ENCODE measurements around the gene HADH. TPM values are rescaled to one million over a fixed set of nuclear protein-coding genes. Genes with fewer than 3 reads are reported as not detected.
"Not testable (repeated sequence)": the region's sequence is repeated elsewhere in the genome, so short reads cannot be mapped to it uniquely, and the experiment has no call there.

HADH gene
- total RNA-seq, 1 donor from 2014 or later, result 6.3 TPM

DNA sequence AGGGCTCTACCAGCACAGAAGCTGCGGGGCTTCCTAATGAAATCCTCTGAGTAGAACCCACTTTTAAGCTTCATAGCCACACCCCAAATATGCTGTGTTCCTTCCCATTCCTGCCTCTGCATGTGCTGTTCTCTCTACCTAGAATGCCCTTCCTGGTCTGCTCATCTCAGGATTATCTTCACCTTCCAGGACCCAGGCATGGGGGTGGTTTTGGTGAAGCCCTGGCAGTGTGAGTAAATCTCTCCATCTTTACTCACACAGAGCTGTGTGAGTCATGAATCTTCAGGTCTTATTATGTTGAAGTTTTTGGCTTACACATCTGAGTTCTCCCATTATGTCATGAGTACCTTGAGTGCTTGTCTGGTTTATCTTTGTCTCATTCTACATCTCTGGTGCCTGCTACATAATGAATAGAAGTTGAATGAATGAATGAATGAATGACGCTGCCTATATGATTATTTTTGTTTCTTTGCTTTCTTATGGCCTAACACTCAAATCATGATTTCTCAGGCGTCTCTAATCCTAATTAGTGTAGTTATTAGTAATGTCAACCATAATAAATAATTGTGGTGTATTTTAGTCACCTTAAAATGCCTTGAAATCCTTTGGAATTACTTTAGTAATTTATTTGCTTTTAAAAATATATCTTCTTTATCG is 41.9 kb downstream of the HADH start:
- DNase-seq, result no peak

DNA sequence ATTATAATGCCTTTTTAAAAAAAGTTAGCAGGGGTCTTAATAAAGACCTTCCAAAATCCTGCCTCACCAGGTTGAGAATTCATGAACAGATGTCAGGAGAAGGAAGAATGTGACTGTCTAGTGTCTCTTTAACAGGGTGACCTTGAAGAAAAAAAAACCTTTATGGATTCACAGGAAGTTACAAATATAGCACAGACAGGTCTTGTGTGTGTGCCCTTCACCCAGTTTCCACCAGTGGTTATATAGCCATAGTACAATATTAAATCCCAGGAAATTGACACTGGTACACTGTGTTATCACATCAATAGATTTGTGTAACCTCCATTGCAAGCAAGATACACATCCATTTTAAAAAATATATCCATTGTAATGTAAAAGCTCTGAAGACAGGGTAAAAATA is 43.7 kb downstream of the HADH start:
- DNase-seq, result no peak

DNA sequence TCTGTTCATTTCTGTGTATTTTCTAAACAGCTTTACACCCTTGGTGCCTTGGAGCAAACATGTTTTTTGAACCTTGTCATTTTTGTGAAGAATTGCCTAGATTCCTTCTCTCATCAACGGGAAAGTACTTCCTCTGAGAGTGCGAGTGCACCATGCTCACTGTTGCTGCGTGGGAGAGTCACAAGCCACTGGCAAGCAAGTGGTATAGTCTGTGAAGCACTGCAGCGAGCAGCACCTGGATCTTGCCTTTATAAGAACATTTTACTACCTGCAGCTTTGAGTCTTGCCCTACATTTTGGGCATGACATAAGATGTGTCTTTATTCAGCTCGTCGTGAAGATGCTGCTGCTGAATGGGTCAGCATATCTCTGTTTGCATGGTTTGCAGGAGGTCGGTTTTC is 44.9 kb downstream of the HADH start:
- DNase-seq, result no peak

DNA sequence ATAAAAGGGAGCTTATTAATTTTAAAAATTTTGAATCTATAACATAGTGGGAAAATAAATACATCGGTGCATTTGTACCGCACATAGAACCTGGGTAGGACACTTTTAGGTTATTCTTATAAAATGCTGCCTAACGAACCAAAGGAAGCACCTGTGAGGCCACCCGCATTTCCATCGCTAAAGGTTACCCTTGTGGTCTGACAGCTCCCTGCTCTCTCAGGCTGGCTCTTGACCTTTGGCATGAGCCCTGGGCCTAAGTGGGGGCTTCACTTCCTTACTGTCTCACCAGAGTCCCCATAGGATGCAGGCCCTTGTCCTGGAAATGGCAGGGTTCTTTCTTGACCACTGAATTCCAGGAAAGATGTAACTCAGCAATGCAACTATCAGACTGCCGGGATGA is 46.0 kb downstream of the HADH start:
- DNase-seq, result no peak

DNA sequence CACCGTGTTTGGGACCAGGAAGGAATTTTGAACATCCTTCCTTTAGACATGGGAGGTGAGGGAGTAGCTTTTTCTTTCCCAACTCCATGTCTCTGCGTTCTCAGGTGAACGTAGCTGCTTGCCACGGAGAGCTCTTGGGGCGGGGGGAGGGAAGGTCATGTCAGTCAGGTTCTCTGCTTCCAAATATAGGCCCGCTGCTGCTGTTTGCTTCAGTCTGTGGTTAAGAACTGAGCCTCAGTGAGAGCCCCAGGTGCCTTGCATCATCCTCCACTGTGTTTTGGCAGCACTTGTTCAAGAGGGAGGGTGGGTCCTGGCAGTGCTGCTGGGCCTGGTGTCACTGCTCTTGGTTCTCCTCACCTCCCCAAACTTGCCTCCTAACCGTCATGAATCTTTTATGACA is 46.5 kb downstream of the HADH start:
- DNase-seq, result no peak

DNA sequence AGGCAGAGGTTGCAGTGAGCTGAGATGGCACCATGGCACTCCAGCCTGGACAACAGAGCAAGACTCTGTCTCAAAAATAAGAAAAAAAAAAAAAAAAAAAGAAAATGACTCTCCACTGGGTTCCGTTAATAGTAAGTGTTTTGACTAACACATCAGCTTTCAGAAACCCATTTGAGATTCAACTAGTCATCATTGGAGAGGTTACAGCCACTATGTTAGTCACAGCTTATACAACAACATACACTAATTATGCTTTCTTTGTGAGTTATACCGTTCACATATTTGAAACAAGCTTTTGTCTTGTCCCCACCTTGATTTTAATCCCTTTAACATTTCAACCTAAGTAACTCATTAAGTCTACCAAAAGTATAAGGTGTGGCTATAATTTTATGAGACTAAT is 48.2 kb downstream of the HADH start:
- no peak for DNase-seq

DNA sequence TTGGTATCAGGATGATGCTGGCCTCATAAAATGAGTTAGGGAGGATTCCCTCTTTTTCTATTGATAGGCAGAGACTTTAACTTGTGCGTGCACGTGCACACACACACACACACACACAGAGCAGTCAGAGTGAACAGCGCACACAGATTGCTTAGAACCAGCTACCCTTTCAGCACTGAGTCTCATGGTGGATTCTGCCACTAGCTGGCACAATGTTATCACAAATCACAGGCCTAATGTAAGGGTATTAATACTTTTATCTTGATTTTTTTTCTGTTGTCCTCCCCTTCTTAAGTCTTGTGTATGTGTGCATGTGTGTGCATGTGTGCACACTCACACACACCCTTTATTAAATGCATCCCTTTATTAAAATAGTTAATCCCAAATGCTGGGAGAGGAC is 53.2 kb downstream of the HADH start:
- DNase-seq, result no peak

DNA sequence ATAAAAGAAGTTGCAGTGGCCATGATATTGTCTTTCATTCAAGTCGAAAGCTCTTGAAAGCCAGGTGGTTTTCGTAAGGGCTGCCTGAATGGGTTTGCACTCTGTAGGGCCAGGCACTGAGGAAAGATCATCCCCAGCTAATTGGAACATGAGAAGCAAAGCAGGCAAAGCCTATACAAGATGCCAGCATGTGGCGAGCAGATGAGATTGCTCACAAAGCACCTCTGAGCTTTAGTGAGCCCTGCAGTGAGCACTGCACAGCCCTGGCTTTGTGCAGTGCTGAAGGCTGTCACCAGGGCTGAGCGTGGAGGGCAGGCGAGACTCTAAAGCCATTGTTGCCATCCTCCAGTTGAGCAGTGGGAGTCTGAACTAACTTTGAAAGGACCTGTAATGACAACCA is 53.8 kb downstream of the HADH start:
- DNase-seq, result no peak

DNA sequence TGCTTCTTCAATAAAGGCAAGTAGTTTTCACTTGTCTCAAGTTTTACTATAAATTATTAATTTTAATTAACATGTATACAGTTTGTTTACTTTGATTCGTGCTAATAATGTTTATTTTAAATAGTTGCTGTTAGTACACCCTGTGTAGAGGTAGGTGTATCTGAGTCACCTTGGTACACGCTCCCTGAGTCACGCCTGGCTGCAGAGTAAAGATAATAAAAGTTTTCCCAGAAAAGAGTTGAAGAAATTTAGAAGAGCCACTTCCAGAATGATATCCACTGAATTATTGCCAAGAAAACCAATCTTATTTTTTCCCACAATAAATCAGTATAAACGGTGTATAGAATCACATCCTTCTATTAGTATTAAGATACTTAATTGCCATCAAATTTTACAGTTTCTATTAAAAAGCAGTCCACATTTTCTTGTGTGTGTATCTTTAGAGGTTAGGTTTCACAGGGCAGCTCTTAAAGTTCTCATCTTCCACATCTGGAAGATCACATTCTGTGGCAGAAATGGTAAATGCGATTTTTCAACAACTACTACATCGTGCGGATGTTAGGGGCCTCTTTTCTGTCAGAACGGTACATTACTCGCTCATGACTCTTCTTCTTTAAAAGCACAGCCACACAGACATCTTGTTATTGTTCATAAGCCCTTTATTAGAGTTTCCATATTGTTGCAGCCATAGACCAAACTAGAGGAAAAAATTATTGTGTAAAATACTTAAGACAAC is 55.4 kb downstream of the HADH start:
- no peak for DNase-seq

DNA sequence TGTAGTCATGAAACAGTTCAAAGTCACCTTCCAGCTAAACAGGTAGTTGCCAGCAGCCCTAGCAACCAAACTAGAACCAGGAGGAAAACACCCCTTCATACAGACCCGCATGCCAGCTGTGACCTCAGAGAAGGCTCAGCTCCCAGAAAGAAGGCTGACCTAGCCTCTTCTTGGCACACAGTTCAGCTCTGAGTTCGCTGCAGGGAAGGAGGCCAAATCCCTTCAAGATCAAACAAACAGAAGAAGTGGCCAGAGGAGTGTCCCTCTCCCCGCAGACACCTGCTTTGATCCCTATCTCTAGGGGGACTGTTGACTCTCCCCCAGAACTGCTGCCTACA is 56.0 kb downstream of the HADH start:
- no peak for DNase-seq

DNA sequence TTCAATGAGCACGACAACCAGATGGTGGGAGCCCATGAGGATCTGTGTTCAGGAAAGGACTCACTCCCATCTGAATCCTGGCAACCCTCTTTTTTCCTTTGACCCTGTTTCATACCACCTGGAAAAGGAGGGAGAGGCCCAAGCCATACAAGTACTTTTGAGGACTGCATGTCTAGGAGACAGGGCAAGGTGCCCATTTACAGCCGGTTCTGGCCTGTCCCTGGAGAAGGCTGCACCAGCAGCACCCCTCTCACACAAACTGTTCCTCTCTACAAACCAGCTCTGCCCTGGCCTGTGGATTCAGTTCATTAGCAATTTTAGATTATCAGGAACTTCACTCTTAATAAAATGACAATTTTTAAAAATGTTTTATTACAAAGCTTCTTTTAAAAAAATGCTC is 57.5 kb downstream of the HADH start:
- no peak for DNase-seq

DNA sequence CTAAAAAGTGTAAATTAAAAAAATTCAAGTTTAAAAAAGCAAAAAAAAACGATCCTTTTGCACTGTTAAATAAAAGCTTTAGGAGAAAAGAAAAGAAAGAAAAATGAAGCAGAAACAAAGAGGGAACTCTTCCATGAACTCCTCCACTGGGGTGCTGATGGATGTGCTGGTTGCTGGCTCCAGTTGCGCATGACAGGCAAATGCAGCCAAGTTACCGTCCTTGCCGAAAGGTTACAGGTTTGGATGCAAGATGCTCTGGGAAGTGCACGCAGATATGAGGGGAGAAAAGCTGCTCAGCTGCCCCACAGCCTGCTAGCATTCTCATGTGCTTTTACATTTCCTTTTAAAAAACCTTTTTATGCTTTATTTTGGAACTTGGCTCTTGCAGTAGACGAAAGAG is 58.5 kb downstream of the HADH start:
- DNase-seq, result no peak

DNA sequence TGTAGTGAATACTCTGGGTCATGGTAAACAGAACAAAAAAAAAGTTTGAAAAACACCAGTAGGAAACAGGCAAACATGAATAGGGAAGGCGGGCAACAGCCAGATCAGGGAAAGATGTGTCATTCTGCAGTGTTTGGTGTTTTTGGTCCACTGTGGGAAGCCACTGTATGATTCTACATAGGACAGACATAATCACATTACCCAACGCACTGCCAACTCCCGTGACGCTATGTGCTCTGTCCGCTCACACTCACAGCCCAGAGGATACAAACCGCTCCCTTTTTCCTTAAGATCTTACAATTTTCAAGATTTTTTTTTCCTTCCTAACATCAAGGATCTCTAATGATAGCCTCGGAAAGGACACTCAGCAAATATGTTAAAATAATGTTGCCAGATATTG is 59.3 kb downstream of the HADH start:
- no peak for DNase-seq

DNA sequence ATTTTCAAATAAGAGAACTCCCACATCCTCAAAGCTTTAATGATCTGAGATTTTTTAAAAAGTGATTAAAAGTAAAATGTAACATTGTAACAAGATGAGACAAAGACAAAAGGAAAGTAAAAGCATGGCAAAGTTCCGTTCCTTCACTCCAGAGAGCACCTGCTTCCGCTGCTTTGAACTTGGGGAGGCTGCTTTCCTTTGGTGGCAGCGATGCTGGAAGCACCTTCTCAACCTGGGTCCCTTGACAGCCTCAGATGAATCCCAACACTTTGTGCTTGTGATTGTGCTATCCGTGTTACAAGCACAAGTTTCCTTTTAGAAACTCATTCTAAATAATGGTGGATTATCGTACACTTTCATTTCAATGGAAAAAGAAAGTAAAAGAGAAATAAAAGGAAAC is 59.7 kb downstream of the HADH start:
- DNase-seq, result no peak

DNA sequence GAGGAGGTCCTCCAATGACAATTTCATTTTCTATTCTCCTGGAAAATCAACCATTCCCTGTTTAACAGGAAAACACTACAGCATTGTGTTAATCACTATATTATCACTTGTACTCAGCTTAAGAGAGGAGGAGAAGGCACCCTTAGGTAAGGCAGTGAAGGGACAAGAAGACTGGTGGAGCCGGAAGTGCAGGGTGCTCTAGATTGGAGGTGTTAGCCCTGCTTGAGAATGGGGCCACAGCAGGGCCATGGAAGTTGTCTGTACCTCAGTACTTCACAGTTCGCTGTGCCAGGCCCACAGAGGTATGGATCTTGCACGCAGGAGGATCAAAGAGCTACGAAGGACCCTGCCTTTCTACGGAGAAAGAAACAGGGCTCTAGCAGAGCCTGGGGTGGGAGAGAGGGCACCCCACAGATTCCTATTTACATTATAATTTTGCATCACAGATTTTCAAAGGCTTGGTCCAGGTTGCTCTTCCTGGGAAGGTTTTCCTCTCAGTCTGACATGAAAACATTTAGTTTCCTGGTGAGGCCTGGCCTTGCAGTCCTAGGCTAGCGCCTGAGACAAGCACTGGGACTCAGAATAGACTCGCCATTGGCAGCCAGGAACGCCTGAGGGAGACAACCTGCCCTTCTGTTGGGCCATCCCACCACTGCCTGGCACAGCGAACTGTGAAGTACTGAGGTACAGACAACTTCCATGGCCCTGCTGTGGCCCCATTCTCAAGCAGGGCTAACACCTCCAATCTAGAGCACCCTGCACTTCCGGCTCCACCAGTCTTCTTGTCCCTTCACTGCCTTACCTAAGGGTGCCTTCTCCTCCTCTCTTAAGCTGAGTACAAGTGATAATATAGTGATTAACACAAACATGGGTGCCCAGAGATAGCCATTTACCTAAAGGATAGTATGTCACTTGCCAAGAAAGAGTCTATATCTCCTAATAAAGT is 60.8 kb downstream of the HADH start:
- not testable (repeated sequence) for DNase-seq

DNA sequence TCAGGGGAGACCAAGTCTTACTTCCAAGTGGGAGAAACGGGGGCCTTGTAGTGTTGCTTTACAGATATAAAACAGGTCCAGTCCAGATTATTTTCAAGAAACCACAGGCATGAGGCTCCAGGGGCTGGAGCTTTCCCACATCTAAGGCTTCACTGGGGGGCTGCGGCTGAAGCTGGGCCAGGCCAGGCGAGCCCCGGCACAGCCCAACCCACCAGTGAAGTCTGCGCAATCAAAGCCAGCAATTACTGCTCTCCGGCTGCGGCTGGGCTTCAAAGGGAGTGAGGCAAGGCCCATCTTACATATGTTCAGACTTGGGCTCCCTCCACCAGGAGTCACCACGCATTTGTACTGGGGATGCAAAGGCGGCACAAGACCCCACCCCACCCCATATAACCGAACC is 61.7 kb downstream of the HADH start:
- DNase-seq, result no peak

DNA sequence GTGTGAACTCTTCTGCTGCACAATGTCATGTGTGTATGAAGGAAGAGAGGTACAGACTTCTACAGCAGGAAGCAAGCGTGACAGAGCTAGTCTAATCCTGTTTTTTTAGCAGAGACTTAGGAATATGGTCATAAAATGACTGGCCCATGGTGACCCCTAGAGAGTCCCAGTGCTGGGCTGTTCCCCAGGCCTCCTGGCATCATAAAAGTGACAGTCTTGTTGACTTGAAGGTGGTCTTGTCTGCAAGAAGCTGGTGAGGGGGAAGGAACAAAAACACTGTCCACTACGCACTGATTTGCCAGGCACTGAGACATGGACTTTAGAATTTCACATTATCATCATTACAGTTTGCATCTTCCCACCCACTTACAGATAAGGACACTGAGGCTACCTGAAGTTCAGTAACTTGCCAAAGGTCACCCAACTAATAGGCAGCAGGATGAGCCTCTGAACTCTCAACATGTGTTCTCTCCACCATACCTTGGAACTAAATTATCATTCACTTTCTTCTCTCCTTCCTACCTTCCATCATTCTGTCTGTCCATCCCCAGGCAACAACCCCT is 63.0 kb downstream of the HADH start:
- DNase-seq, result no peak

DNA sequence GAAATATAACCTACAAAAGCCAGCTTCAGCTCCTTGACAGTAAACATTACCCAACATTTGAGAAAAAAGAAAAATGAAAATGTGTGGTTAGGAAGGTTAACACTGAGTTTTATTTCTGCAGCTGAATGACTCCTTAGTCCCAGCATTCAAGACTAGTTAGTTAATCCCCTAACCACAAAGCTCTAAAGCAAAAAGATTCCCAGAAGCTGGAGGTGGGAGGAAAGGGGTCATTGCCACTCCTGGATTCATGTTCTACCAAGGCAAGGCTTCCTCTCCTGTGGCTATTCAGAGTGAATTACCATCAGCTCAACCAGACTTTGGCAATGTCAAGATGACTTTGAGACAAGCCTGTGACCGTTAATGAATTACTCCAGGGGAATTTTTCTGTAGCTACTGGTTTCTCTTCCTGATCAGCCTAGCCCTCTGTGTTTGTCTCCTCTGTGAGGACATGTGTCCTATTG is 63.6 kb downstream of the HADH start:
- no peak for DNase-seq

DNA sequence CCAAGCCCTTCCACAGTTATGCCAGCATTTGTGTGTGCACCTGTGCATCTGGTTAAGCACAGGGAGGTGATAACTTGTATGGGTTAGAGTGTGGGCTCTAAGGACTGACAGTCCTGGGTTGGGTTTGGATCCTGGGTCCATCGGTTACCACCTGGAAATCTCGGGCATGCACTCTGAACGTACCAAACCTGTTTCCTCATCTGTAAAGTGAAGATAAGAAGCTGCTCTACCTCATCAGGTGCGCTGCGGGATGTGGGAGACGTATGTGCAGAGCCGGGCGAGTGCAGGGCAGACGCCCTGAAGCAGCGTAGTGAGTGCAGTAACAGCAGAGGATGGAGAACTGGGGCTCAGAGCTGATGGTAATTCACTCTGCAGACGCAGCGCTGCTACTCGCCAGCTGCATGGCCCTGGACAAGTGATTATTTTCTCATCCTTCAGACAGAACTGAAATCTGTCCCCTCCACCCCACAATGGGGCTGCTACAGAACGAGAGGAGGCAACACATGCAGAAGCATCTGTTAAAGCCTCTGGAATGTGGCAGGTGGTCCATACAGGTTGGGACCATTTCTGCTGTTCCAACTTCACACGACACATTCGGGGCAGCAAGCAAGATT is 64.4 kb downstream of the HADH start:
- DNase-seq, result no peak

DNA sequence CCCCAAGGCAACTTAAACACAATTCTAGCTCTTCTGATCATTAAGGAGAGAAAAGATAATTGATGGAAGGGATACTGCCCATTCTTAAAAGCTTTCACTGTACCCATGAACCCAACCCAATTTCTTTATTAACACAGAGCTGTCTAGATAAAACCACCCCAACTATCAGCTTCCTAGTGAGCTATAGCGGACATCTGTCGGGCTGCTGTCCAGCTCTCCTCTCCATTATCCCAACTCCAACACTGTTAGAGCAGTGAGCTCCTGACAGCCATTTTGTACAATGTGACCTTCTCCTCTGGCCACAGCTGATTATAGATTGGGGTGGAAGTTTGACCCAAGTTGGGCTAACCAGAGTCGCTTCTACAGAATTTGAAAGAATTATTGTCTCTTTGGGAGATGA is 66.1 kb downstream of the HADH start:
- no peak for DNase-seq

DNA sequence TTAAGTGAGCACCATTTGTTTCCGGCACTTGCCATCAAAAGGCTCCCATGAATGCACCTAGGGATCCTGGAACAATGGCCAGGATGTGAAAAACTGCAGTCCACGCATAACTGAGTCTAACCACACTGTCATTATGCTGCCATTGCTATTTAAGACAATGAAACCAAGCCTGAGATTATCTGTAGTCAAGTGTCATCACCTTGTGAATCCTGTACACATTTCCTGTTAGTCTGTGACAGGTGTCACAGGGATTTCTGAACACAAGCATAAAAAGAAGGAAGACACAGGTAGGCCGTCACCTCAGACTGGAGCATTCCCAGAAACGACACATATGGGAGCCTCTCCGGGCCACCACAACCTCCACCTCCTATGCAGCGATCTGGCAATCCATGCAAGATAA is 66.7 kb downstream of the HADH start:
- no peak for DNase-seq

DNA sequence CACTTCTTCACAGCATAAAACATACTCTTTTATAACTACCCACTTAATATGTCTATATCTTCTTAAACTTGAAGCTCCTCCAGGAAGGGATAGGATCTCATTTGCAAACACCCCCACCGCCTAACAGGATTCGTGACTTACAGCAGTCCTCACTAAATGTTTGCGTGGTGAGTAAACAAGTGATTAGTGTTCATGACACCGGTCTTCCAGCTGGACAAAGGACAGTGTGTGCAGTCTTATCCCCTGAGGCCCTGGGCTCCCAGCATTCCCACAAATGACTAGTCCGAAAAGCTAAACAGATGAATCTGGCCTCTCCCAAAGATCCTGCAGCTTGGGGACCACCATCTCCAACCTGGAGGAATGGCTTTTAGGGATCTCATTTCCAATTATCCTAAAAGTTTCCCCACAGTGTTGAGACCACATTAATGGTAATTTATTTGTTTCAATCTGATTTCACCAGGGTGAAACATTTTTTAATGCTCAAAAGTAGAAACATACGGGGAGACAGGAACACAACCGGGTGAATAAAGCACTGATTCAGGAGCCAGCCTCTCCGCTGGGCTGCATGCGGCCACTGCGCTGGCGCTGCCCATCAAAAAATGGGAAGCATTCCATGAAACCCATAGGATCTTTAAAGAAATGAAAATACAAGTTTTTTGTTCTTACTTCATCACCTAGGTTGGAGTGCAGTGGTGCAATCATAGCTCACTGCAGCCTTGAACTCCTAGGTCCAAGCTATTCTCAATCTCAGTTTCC is 69.2 kb downstream of the HADH start:
- no peak for DNase-seq

Measured in dermis blood vessel endothelial cell (primary cell).